ENCODE data around the gene CDKAL1.

GRCh38 chr6:20583444-20583800 is 49.2 kb downstream of the CDKAL1 start:
- TF ChIP-seq CTCF (IDR thresholded peaks at IDR 0.05; ENCODE audit: borderline replicate concordance, extremely low read depth, low read length, poor library complexity, severe bottlenecking) (no peak), EZH2 (IDR thresholded peaks at IDR 0.05; ENCODE audit: borderline replicate concordance, low read depth, low read length, severe bottlenecking) (no peak)

Measured in DND-41 (cell line).